Bronchial epithelial cell (primary cell): ENCODE measurements around the gene HTR2B. TPM values are rescaled to one million over a fixed set of nuclear protein-coding genes. Genes with fewer than 3 reads are reported as not detected.
"Not testable (repeated sequence)": the region's sequence is repeated elsewhere in the genome, so short reads cannot be mapped to it uniquely, and the experiment has no call there.

Source experiments
- DNase-seq: peaks from one replicate; pipeline ENCODE4 v3.0.0-alpha.2; 2010; ENCODE audit warnings: low read depth
- FAIRE-seq: peaks from 2 replicates; lab custom pipeline; 2011; peaks lifted over from hg19 to GRCh38; lab: Jason Lieb, UNC
- H3K27me3 ChIP-seq: 2 replicates; pipeline ENCODE4 v1.5.1; 2011; ENCODE audit warnings: low read length; ENCODE audit not compliant: control insufficient read depth, insufficient read depth
- H3K36me3 ChIP-seq: 2 replicates; pipeline ENCODE4 v1.5.1; 2011; ENCODE audit warnings: low read length; ENCODE audit not compliant: control insufficient read depth, insufficient read depth
- H3K4me3 ChIP-seq: 2 replicates; pipeline ENCODE4 v1.5.1; 2011; ENCODE audit warnings: mild to moderate bottlenecking, low read depth, low read length, control low read depth
- CTCF ChIP-seq: IDR thresholded peaks from 2 replicates; pipeline ENCODE4 v1.5.1; 2011; ENCODE audit warnings: mild to moderate bottlenecking, moderate library complexity, low read length, control low read depth, inconsistent platforms; ENCODE audit not compliant: insufficient read depth, severe bottlenecking
- total RNA-seq: library from RNA; depleted of rRNA; stranded (reverse); fragments of >200 nt; gene quantifications from 2 replicates; pipeline ENCODE4 v1.2.1, GENCODE V29; 2014

The HTR2B gene
- total RNA-seq, 1 donor from 2014 or later, result 0.53 TPM

GRCh38 chr2:231144896-231145295 lies 20.1 kb upstream of the HTR2B start:
- no peak for TF ChIP-seq CTCF
- Histone ChIP-seq H3K36me3 (peaks cover 2% of the 10 kb centered on the region), H3K27me3 (no peaks in the 10 kb centered on the region), H3K4me3 (no peak overlapping the region)
- no peak for DNase-seq
- no peak for FAIRE-seq

GRCh38 chr2:231140808-231141207 lies 16.0 kb upstream of the HTR2B start:
- DNase-seq, H3K27me3 ChIP-seq, H3K36me3 ChIP-seq, FAIRE-seq, H3K4me3 ChIP-seq: not testable (repeated sequence)

GRCh38 chr2:231139796-231140195 lies 15.0 kb upstream of the HTR2B start:
- DNase-seq, result no peak
- no peak overlapping the region for H3K4me3 ChIP-seq
- no peak for TF ChIP-seq CTCF
- no peaks in the 10 kb centered on the region for H3K27me3 ChIP-seq
- FAIRE-seq, result no peak
- no peaks in the 10 kb centered on the region for H3K36me3 ChIP-seq

GRCh38 chr2:231138699-231139098 lies 13.9 kb upstream of the HTR2B start:
- Histone ChIP-seq H3K4me3 (no peak overlapping the region), H3K36me3 (no peaks in the 10 kb centered on the region), H3K27me3 (no peaks in the 10 kb centered on the region)
- no peak for TF ChIP-seq CTCF
- FAIRE-seq, result no peak
- no peak for DNase-seq

GRCh38 chr2:231134910-231135655 lies 10.2 kb upstream of the HTR2B start:
- H3K4me3 ChIP-seq, result no peak overlapping the region
- DNase-seq (no peak), FAIRE-seq (no peak)
- H3K27me3 ChIP-seq, result no peaks in the 10 kb centered on the region
- no peaks in the 10 kb centered on the region for H3K36me3 ChIP-seq
- TF ChIP-seq CTCF, result no peak

- H3K27me3 ChIP-seq, result no peaks in the 10 kb centered on the region
- no peak overlapping the region for H3K4me3 ChIP-seq
- no peak for FAIRE-seq
- peak; percentile 23 for DNase-seq
- H3K36me3 ChIP-seq, result no peaks in the 10 kb centered on the region
- TF ChIP-seq CTCF, result no peak
These were observed 8.7 kb upstream of the HTR2B start for GRCh38 chr2:231133365-231134099.
